GM18517 (cell line): Measurements from ENCODE around the gene BAZ2B.

Experiments
- ATAC-seq: cut with Tn5 transposase; IDR thresholded peaks from one replicate; pipeline ENCODE4 v1.9.1; 2021; ENCODE audit warnings: mild to moderate bottlenecking, moderate library complexity; ENCODE audit not compliant: unreplicated experiment

BAZ2B gene

DNA sequence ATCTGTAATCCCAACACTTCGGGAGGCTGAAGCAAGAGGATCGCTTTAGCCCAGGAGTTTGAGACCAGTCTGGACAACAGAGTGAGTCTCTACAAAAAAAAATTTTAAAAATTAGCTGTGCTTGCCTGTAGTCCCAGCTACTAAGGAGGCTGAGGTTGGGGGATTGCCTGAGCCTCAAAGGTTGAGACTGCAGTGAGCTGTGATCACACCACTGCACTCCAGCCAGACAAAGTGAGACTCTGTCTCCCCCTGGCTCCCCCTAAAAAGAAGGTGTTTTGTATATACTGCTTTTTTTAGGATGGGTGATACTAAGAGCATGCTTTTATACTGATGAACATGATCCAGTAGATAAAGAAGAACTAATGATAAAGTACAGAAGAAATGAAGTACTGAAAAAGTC lies 145.0 kb downstream of the BAZ2B start:
- ATAC-seq: no peak

- ATAC-seq: no peak
Measured at GRCh38 chr2:159468257-159468656, 148.1 kb downstream of the BAZ2B start.

GRCh38 chr2:159462961-159463360 lies 153.4 kb downstream of the BAZ2B start:
- ATAC-seq: no peak

- ATAC-seq: no peak
Measured at GRCh38 chr2:159462201-159462785, 154.1 kb downstream of the BAZ2B start.

- no peak for ATAC-seq
Measured at GRCh38 chr2:159461076-159461475, 155.3 kb downstream of the BAZ2B start.

GRCh38 chr2:159460227-159460626 lies 156.1 kb downstream of the BAZ2B start:
- ATAC-seq: no peak

DNA sequence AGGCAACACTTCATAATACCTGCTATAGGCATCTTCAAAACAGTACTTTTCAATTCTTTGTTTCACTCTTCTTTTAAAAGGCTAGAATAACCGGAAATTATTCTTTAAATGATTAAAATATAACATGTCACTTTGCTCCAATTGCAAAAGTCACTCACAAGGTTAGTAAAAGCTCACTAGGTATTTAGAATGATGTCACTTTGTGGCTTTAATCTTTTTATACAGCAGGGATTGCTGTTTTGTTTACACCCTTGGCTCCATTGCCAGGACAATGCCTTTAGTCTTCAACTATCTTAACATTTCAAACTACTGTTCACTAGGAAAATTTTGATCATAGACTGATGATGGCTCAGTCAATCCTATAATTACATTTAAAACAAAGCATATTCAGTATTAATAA lies 157.1 kb downstream of the BAZ2B start:
- ATAC-seq: no peak

DNA sequence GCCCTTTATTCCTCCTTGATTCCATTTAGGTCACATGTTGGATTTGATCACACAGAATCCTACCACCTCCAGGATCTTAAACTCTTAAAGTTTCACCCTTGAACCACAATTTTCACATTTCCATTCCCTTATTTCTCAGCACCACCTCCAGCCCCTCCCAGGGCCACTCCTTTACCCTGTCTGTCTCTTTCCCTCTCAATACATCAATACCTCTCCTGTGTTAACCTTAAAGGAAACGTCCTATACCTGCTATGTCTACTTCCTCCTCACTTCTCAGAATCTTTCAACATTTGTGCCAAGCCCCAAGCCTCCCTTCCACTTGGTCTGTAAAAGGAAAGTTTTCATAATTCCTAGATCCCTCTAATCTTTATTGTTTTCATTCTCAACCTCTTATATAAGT lies 158.8 kb downstream of the BAZ2B start:
- no peak for ATAC-seq

- no peak for ATAC-seq
Measured at GRCh38 chr2:159456500-159457426, 159.6 kb downstream of the BAZ2B start.

DNA sequence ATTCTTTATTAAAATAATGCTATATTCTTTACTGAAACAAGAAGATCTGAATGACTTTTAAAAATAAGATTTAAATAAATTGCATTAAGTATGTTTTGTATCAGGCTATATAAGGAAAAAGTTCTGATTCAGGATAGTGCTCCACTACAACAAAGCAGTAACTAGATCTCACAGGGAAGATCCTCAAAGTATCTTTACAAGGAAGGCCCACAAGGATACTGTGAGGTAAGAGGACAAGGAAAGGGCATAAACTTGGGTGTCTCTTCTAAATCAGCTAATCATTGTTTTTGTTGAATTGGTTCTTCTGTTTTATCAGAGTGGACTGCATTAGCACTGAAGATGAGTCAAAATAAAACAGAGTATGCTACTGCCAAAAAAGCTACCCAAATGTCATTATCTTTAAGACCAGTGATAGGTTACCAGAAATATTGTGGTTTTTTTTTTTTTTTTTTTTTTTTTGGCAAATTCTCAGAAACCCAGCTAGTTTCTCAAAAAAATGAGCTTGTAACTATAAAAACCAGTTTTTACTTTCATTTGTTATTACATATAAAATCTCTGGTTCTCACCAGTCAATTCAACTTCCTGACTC lies 160.9 kb downstream of the BAZ2B start:
- no peak for ATAC-seq

GRCh38 chr2:159454185-159454584 lies 162.2 kb downstream of the BAZ2B start:
- ATAC-seq: no peak

DNA sequence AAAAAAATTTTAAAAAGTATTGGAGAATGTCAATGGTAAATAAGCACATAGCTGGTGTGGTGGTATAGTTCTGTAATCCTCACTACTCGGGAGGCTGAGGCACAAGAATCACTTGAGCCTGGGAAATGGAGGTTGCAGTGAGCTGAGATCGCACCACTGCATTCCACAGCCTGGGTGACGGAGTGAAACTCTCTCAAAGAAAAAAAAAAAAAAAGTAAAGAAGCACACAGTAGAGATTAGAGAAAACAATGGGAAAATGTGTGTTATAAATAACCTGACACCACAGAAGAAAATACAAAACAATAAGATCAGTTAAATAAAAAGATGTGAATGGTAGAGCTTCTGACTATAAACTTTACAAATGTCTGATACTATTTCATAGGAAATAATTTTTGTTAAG lies 166.2 kb downstream of the BAZ2B start:
- ATAC-seq: no peak

GRCh38 chr2:159449504-159450124 lies 166.7 kb downstream of the BAZ2B start:
- no peak for ATAC-seq

DNA sequence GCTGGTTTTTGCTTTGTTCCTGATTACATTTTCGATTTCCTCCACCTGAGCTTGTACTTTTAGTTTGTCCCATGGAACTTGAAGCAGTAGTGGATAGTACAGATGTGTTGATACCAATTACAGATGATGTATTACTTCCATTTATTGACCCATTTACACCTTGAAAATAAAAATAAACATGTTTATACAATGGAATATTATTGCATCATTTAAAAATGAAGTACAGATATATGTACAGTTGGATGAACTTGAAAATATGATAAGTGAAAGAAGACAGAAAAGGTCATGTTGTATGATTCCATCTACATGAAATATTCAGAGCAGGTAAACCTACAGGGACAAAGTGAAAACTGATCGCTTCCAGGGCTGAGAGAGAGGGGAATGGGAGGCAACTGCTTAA lies 169.5 kb downstream of the BAZ2B start:
- ATAC-seq: no peak

DNA sequence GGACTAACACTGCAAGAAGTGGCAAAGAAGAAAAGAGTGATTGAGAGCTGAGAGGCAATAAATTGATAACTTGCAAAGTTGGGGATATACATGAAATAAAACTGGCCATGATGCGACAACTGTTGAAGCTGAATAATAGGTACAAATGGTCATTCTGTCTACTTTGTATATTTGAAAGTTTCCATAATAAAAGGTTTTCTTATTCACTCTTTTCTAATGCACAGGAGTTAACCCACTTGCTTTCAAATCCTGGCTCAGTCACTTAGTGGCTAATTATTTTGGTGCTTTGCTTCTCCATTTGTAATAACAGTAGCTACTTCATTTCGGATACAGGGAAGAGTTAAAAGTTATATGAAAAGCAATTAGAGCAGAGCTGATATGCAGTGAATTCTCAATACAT lies 170.1 kb downstream of the BAZ2B start:
- no peak for ATAC-seq

- no peak for ATAC-seq
Measured at GRCh38 chr2:159445307-159445706, 171.0 kb downstream of the BAZ2B start.

- no peak for ATAC-seq
Measured at GRCh38 chr2:159444754-159445153, 171.6 kb downstream of the BAZ2B start.

DNA sequence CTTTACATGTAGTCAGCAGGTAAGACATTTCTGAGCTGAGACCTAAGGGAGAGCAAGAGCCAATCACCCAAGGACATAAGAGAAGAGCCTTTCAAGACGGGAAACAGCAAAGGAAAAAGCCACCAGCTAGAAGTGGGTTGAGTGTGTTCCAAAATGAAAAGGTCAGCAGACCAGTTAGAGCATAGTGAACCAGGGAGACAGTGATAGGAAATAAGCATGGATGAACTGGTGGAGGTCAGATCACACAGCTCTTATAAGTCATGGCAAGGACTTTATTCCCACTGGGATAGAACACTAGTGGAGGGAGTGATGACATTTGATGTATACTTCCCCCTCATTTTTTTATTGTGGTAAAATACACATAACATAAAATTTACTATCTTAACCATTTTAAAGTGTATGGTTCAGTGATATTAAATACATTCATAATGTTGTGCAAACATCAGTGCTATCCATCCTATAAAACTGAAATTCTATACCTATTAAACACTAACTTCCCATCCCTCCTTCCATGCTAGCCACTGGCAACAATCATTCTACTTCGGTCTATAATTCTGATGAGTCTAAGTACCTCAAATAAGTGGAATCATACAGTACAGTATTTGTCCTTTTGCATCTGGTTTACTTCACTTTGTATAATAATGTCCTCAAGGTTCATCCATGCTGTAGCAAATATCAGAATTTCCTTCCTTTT lies 174.0 kb downstream of the BAZ2B start:
- ATAC-seq: no peak

GRCh38 chr2:159441182-159441581 lies 175.2 kb downstream of the BAZ2B start:
- ATAC-seq: no peak

DNA sequence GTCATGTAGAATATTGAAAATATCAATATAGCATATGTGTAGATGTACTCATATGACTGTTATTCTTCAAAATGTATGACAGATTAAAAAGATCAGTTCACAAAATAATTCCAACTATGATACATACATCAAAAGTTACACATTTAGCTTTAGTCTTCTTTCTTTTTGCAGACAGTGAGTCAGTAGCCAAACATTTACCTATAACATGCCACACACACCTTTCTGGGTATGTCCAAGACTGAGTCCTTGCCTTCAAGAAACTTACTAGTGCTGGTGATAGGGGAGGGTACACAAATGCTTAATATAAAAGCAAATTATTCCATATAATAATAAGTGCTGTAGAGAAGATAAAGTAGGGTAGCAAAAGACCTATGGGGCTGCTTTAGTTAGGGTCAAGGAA lies 176.9 kb downstream of the BAZ2B start:
- no peak for ATAC-seq

DNA sequence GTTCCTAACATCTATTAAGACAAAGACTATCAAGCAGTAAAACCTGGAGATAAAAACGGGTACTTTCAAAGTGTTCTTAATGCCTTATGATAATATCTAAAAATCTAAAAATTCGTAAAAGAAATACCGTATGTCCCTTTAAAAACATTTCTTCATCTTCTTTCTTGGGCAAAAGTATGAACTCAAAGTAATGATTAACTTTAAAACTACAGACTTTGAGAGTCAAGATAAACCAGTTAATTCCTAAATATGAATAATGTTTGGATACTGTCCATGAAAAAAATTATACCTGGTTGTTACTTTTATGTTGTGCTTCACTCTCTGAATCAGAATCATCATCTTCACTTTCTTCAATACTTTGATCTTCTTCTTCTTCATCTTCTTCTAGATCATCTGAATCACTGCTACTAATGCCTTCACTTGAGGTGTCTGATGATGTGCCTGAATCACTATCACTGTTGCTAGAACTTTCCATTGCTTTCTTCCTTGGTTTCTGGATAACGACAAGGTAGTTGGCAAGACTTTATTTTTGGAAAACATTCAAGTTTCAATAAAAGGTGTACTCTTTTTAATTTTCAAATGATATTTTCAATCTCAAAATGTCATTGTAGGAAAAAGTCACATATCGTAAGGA lies 177.5 kb downstream of the BAZ2B start:
- no peak for ATAC-seq
